T-helper 17 cell (primary cell): ENCODE data around the gene MTA3. TPM values are rescaled to one million over a fixed set of nuclear protein-coding genes. Genes with fewer than 3 reads are reported as not detected.
"Not testable (repeated sequence)": the region's sequence is repeated elsewhere in the genome, so short reads cannot be mapped to it uniquely, and the experiment has no call there.

Source experiments
- ATAC-seq: fragments of 150-1000 bp; cut with Tn5 transposase; 2 replicates; pipeline ENCODE4 v1.10.0; 2021; ENCODE audit warnings: mild to moderate bottlenecking, moderate library complexity
- DNase-seq, 3 donors: peaks; one replicate each; pipeline versions ENCODE4 v3.0.0 to v3.0.0-alpha.2; 2020 to 2021
- H3K9me3 ChIP-seq: one replicate; pipeline ENCODE4 v1.7.0; 2013; ENCODE audit warnings: low read length, mild to moderate bottlenecking; ENCODE audit not compliant: control insufficient read depth, poor library complexity, severe bottlenecking
- H3K27ac Mint-ChIP-seq: one replicate; pipeline ENCODE4 v1.8.0; 2022; ENCODE audit warnings: mild to moderate bottlenecking, moderate library complexity, mixed read lengths
- H3K27me3 Mint-ChIP-seq: one replicate; pipeline ENCODE4 v1.8.0; 2022; ENCODE audit warnings: mixed read lengths
- H3K36me3 Mint-ChIP-seq: one replicate; pipeline ENCODE4 v1.8.0; 2022; ENCODE audit warnings: low read depth, mixed read lengths
- H3K4me1 Mint-ChIP-seq: one replicate; pipeline ENCODE4 v1.8.0; 2022; ENCODE audit warnings: mild to moderate bottlenecking, mixed read lengths
- H3K4me3 Mint-ChIP-seq: one replicate; pipeline ENCODE4 v1.8.0; 2022; ENCODE audit warnings: mild to moderate bottlenecking, moderate library complexity, mixed read lengths
- total RNA-seq, 4 donors: library from RNA in 2 of 4; stranded (reverse) in 2 of 4; gene quantifications; one replicate each; pipeline ENCODE4 v1.2.3 and lab custom pipeline; 2022 to 2026

Gene MTA3
- total RNA-seq, 2 donors from 2014 or later = 19.0 to 25.2 TPM

GRCh38 chr2:42604341-42604867 lies 36.0 kb downstream of the MTA3 start:
- not testable (repeated sequence) for DNase-seq, H3K27me3 Mint-ChIP-seq, ATAC-seq, H3K4me3 Mint-ChIP-seq, H3K4me1 Mint-ChIP-seq, H3K36me3 Mint-ChIP-seq, H3K9me3 ChIP-seq, H3K27ac Mint-ChIP-seq

- H3K4me1 Mint-ChIP-seq, H3K4me3 Mint-ChIP-seq, H3K27ac Mint-ChIP-seq, ATAC-seq, H3K36me3 Mint-ChIP-seq, DNase-seq, H3K9me3 ChIP-seq, H3K27me3 Mint-ChIP-seq: not testable (repeated sequence)
Measured at GRCh38 chr2:42606166-42606565, 37.7 kb downstream of the MTA3 start.

GRCh38 chr2:42607101-42607637 lies 38.7 kb downstream of the MTA3 start:
- Mint-ChIP-seq H3K27ac (no peak overlapping the region), H3K4me1 (peaks cover 6% of the 10 kb centered on the region), H3K27me3 (no peaks in the 10 kb centered on the region), H3K4me3 (no peak overlapping the region), H3K36me3 (peaks cover 8% of the 10 kb centered on the region)
- DNase-seq = no peak
- no peaks in the 10 kb centered on the region for H3K9me3 ChIP-seq
- ATAC-seq = no peak

GRCh38 chr2:42613281-42614064 lies 45.0 kb downstream of the MTA3 start:
- peaks cover 8% of the 10 kb centered on the region for H3K4me1 Mint-ChIP-seq
- H3K27me3 Mint-ChIP-seq = no peaks in the 10 kb centered on the region
- no peak for DNase-seq
- H3K9me3 ChIP-seq = no peaks in the 10 kb centered on the region
- H3K4me3 Mint-ChIP-seq = no peak overlapping the region
- no peak overlapping the region for H3K27ac Mint-ChIP-seq
- H3K36me3 Mint-ChIP-seq = peaks cover 4% of the 10 kb centered on the region
- ATAC-seq = no peak

- peaks cover 8% of the 10 kb centered on the region for H3K36me3 Mint-ChIP-seq
- ATAC-seq = no peak
- H3K4me1 Mint-ChIP-seq = peaks cover 10% of the 10 kb centered on the region
- DNase-seq = no peak
- no peaks in the 10 kb centered on the region for H3K9me3 ChIP-seq
- no peak overlapping the region for H3K4me3 Mint-ChIP-seq
- H3K27ac Mint-ChIP-seq = no peak overlapping the region
- H3K27me3 Mint-ChIP-seq = no peaks in the 10 kb centered on the region
Measured at GRCh38 chr2:42614838-42615237, 46.4 kb downstream of the MTA3 start.

- Mint-ChIP-seq H3K4me1 (peaks cover 4% of the 10 kb centered on the region), H3K27me3 (no peaks in the 10 kb centered on the region), H3K27ac (peak overlapping the region; percentile 21), H3K36me3 (peaks cover 4% of the 10 kb centered on the region), H3K4me3 (no peak overlapping the region)
- ATAC-seq (no peak), DNase-seq (no peak)
- no peaks in the 10 kb centered on the region for H3K9me3 ChIP-seq
Measured at GRCh38 chr2:42618116-42618515, 49.7 kb downstream of the MTA3 start.

GRCh38 chr2:42618972-42619371 lies 50.5 kb downstream of the MTA3 start:
- no peaks in the 10 kb centered on the region for H3K9me3 ChIP-seq
- ATAC-seq = no peak
- no peak overlapping the region for H3K4me3 Mint-ChIP-seq
- DNase-seq = no peak
- H3K36me3 Mint-ChIP-seq = peaks cover 4% of the 10 kb centered on the region
- H3K4me1 Mint-ChIP-seq = peaks cover 4% of the 10 kb centered on the region
- no peaks in the 10 kb centered on the region for H3K27me3 Mint-ChIP-seq
- H3K27ac Mint-ChIP-seq = peak overlapping the region; percentile 21

- H3K27me3 Mint-ChIP-seq, H3K36me3 Mint-ChIP-seq, H3K9me3 ChIP-seq, H3K4me3 Mint-ChIP-seq, H3K27ac Mint-ChIP-seq, DNase-seq, ATAC-seq, H3K4me1 Mint-ChIP-seq: not testable (repeated sequence)
Measured at GRCh38 chr2:42621626-42622025, 53.2 kb downstream of the MTA3 start.

GRCh38 chr2:42622943-42623676 lies 54.7 kb downstream of the MTA3 start:
- peaks cover 2% of the 10 kb centered on the region for H3K4me1 Mint-ChIP-seq
- no peaks in the 10 kb centered on the region for H3K9me3 ChIP-seq
- peaks cover 4% of the 10 kb centered on the region for H3K36me3 Mint-ChIP-seq
- no peak overlapping the region for H3K4me3 Mint-ChIP-seq
- ATAC-seq (no peak), DNase-seq (no peak)
- no peaks in the 10 kb centered on the region for H3K27me3 Mint-ChIP-seq
- no peak overlapping the region for H3K27ac Mint-ChIP-seq

- no peak overlapping the region for H3K27ac Mint-ChIP-seq
- no peaks in the 10 kb centered on the region for H3K4me1 Mint-ChIP-seq
- ATAC-seq (no peak), DNase-seq (no peak)
- H3K27me3 Mint-ChIP-seq = no peaks in the 10 kb centered on the region
- no peaks in the 10 kb centered on the region for H3K9me3 ChIP-seq
- no peak overlapping the region for H3K4me3 Mint-ChIP-seq
- peaks cover under 1% of the 10 kb centered on the region for H3K36me3 Mint-ChIP-seq
Measured at GRCh38 chr2:42624047-42624446, 55.6 kb downstream of the MTA3 start.

- not testable (repeated sequence) for H3K36me3 Mint-ChIP-seq, DNase-seq, H3K9me3 ChIP-seq, H3K27me3 Mint-ChIP-seq, H3K4me1 Mint-ChIP-seq, ATAC-seq, H3K4me3 Mint-ChIP-seq, H3K27ac Mint-ChIP-seq
Measured at GRCh38 chr2:42628024-42628423, 59.6 kb downstream of the MTA3 start.

- no peak for ATAC-seq
- H3K9me3 ChIP-seq = no peaks in the 10 kb centered on the region
- Mint-ChIP-seq H3K36me3 (no peaks in the 10 kb centered on the region), H3K4me3 (no peak overlapping the region), H3K4me1 (no peaks in the 10 kb centered on the region), H3K27me3 (no peaks in the 10 kb centered on the region), H3K27ac (no peak overlapping the region)
- DNase-seq = no peak
Measured at GRCh38 chr2:42636934-42637333, 68.5 kb downstream of the MTA3 start.

GRCh38 chr2:42638080-42638784 lies 69.8 kb downstream of the MTA3 start:
- no peaks in the 10 kb centered on the region for H3K36me3 Mint-ChIP-seq
- H3K4me1 Mint-ChIP-seq = no peaks in the 10 kb centered on the region
- no peak overlapping the region for H3K27ac Mint-ChIP-seq
- H3K9me3 ChIP-seq = no peaks in the 10 kb centered on the region
- ATAC-seq (no peak), DNase-seq (no peak)
- no peaks in the 10 kb centered on the region for H3K27me3 Mint-ChIP-seq
- H3K4me3 Mint-ChIP-seq = no peak overlapping the region
